Breast epithelium (tissue), 3 donors: ENCODE results near the gene DOK1.

Experiments
- POLR2A ChIP-seq: fragments of 450-650 bp; IDR thresholded peaks from one replicate; pipeline ENCODE4 v1.6.1; 2016; ENCODE audit warnings: antibody characterized with exemption, mild to moderate bottlenecking, moderate library complexity
- TF ChIP-seq, protein P1 (sequence below), 3 donors: fragments of 450-650 bp; IDR thresholded peaks; one replicate each; pipeline ENCODE4 v1.5.1; 2016 to 2017; ENCODE audit warnings: antibody characterized with exemption in 3 of 3, mild to moderate bottlenecking in 3 of 3, moderate library complexity in 3 of 3

DNA sequence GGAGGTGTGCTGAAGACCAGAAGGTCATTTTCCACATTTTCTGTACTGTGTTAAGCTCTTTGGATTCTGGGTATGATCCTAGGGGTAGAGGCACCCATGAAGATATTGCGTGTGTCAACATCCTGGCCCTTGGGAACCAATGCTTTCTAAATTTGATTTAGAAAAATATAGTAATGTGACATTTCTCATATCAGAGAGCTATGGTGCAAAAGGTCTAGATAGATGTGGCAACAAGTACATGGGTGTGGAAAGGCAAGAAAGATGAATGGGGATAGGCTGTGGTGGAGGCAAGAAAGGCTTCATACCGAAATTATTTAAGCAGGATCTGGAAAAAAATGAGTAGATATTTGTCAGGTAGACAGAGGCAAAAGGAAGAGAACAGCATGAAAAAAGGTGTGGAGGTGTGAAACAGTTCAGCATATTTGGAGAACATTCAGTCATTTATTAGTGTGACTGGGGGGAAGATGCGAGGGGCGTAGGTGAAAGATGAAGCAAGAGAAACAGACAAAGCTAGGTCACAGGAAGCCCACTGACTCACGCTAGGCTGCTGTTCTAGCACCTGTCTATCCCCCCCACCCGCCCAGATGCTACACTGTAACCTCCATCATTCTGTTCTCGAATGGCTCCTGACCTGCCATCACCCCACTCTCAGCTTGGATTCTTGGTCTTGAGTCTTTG, 11.7 kb downstream of the DOK1 start:
- TF ChIP-seq, protein P1, sequence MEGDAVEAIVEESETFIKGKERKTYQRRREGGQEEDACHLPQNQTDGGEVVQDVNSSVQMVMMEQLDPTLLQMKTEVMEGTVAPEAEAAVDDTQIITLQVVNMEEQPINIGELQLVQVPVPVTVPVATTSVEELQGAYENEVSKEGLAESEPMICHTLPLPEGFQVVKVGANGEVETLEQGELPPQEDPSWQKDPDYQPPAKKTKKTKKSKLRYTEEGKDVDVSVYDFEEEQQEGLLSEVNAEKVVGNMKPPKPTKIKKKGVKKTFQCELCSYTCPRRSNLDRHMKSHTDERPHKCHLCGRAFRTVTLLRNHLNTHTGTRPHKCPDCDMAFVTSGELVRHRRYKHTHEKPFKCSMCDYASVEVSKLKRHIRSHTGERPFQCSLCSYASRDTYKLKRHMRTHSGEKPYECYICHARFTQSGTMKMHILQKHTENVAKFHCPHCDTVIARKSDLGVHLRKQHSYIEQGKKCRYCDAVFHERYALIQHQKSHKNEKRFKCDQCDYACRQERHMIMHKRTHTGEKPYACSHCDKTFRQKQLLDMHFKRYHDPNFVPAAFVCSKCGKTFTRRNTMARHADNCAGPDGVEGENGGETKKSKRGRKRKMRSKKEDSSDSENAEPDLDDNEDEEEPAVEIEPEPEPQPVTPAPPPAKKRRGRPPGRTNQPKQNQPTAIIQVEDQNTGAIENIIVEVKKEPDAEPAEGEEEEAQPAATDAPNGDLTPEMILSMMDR (IDR thresholded peaks at IDR 0.05), result no peak
- TF ChIP-seq POLR2A, result no peak
